SU-DHL-6 (cell line): ENCODE data around the gene RASGRP4.

ENCODE experiments used
- CTCF ChIP-seq: fragments of 200-600 bp; sonication (generic); IDR thresholded peaks from one replicate; pipeline ENCODE4 v1.5.1; 2017; ENCODE audit warnings: antibody characterized with exemption, mild to moderate bottlenecking, low read length, moderate library complexity; ENCODE audit not compliant: insufficient read depth, poor library complexity, severe bottlenecking
- EZH2phosphoT487 ChIP-seq: fragments of 200-600 bp; sonication (generic), shearing (Covaris generic); conservative IDR thresholded peaks from 2 replicates; pipeline ENCODE4 v1.6.1; 2018; ENCODE audit warnings: mild to moderate bottlenecking, antibody characterized with exemption, low read length, moderate library complexity, mixed read lengths

GRCh38 chr19:38420935-38421334 is 5.1 kb downstream of the RASGRP4 start:
- TF ChIP-seq CTCF (no peak), EZH2phosphoT487 (no peak)
